ACC112 (cell line): ENCODE results near the gene PLIN5.

ENCODE experiments used
- H2AFZ ChIP-seq: fragments of 200-600 bp; sonication (generic); one replicate; pipeline ENCODE4 v1.6.0; 2017; ENCODE audit warnings: antibody characterized with exemption, low read length; ENCODE audit not compliant: unreplicated experiment
- H3K27ac ChIP-seq: fragments of 200-600 bp; sonication (generic); 2 replicates; pipeline ENCODE4 v1.5.1; 2014; ENCODE audit warnings: low read depth, mild to moderate bottlenecking, antibody characterized with exemption, low read length, moderate library complexity
- H3K27me3 ChIP-seq: fragments of 200-600 bp; sonication (generic); 2 replicates; pipeline ENCODE4 v1.6.1; 2014; ENCODE audit warnings: mild to moderate bottlenecking, antibody characterized with exemption, low read length, moderate library complexity, mixed read lengths; ENCODE audit not compliant: insufficient read depth
- H3K36me3 ChIP-seq: fragments of 200-600 bp; sonication (generic); 2 replicates; pipeline ENCODE4 v1.6.1; 2016; ENCODE audit warnings: mild to moderate bottlenecking, antibody characterized with exemption, low read length, moderate library complexity, mixed read lengths; ENCODE audit not compliant: insufficient read depth
- H3K4me1 ChIP-seq: fragments of 200-600 bp; sonication (generic); one replicate; pipeline ENCODE4 v1.6.1; 2016; ENCODE audit warnings: low read length, mixed read lengths; ENCODE audit not compliant: insufficient read depth, unreplicated experiment, control insufficient read depth
- H3K4me3 ChIP-seq: fragments of 200-600 bp; sonication (generic); 2 replicates; pipeline ENCODE4 v1.5.1; 2014; ENCODE audit warnings: mild to moderate bottlenecking, low read depth, low read length
- H3K79me2 ChIP-seq: fragments of 200-600 bp; sonication (generic); one replicate; pipeline ENCODE4 v1.6.0; 2016; ENCODE audit warnings: low read length; ENCODE audit not compliant: control insufficient read depth, unreplicated experiment, insufficient read depth

Gene PLIN5

GRCh38 chr19:4541114-4541805, 6.2 kb upstream of the PLIN5 start:
- Histone ChIP-seq H2AFZ (no peak overlapping the region), H3K4me1 (no peaks in the 10 kb centered on the region), H3K27ac (no peak overlapping the region), H3K27me3 (no peaks in the 10 kb centered on the region), H3K4me3 (no peak overlapping the region), H3K36me3 (no peaks in the 10 kb centered on the region), H3K79me2 (no peaks in the 10 kb centered on the region)

- H3K79me2 ChIP-seq = no peaks in the 10 kb centered on the region
- no peak within 1 kb of the TSS for H3K27ac ChIP-seq
- no peak within 1 kb of the TSS for H2AFZ ChIP-seq
- H3K36me3 ChIP-seq = no peaks in the 10 kb centered on the region
- no peaks in the 10 kb centered on the region for H3K4me1 ChIP-seq
- H3K27me3 ChIP-seq = no peaks in the 10 kb centered on the region
- no peak within 1 kb of the TSS for H3K4me3 ChIP-seq
Observed at GRCh38 chr19:4539693-4540581, 4.9 kb upstream of the PLIN5 start, which contains the start of gene LRG1. LRG1 (minus strand) TSS chr19:4540036; CDS start chr19:4540013, 23 bp downstream.

- no peak overlapping the region for H3K4me3 ChIP-seq
- no peak overlapping the region for H3K27ac ChIP-seq
- no peak overlapping the region for H2AFZ ChIP-seq
- no peaks in the 10 kb centered on the region for H3K27me3 ChIP-seq
- no peaks in the 10 kb centered on the region for H3K36me3 ChIP-seq
- no peaks in the 10 kb centered on the region for H3K79me2 ChIP-seq
- H3K4me1 ChIP-seq = no peaks in the 10 kb centered on the region
Observed at GRCh38 chr19:4539169-4539692, 4.2 kb upstream of the PLIN5 start.

GRCh38 chr19:4538601-4538954, 3.6 kb upstream of the PLIN5 start:
- Histone ChIP-seq H3K79me2 (no peaks in the 10 kb centered on the region), H3K4me3 (no peak overlapping the region), H3K36me3 (no peaks in the 10 kb centered on the region), H2AFZ (no peak overlapping the region), H3K27me3 (no peaks in the 10 kb centered on the region), H3K27ac (no peak overlapping the region), H3K4me1 (no peaks in the 10 kb centered on the region)

GRCh38 chr19:4537953-4538600, 3.1 kb upstream of the PLIN5 start:
- Histone ChIP-seq H3K79me2 (no peaks in the 10 kb centered on the region), H3K27me3 (no peaks in the 10 kb centered on the region), H3K4me1 (no peaks in the 10 kb centered on the region), H2AFZ (no peak overlapping the region), H3K36me3 (no peaks in the 10 kb centered on the region), H3K4me3 (no peak overlapping the region), H3K27ac (no peak overlapping the region)

- Histone ChIP-seq H3K79me2 (no peaks in the 10 kb centered on the region), H3K27me3 (no peaks in the 10 kb centered on the region)
Observed at GRCh38 chr19:4536798-4537197, 1.8 kb upstream of the PLIN5 start.

GRCh38 chr19:4533835-4534424, 1.1 kb downstream of the PLIN5 start:
- H3K79me2 ChIP-seq = no peaks in the 10 kb centered on the region
- H3K4me1 ChIP-seq = no peaks in the 10 kb centered on the region
- no peaks in the 10 kb centered on the region for H3K36me3 ChIP-seq
- H3K27me3 ChIP-seq = no peaks in the 10 kb centered on the region
- no peak overlapping the region for H2AFZ ChIP-seq
- H3K27ac ChIP-seq = no peak overlapping the region
- H3K4me3 ChIP-seq = no peak overlapping the region

More at GRCh38 chr19:4536798-4537197, 1.8 kb upstream of the PLIN5 start:
- Histone ChIP-seq H3K27ac (no peak overlapping the region), H2AFZ (no peak overlapping the region), H3K4me1 (no peaks in the 10 kb centered on the region), H3K36me3 (no peaks in the 10 kb centered on the region), H3K4me3 (no peak overlapping the region)

GRCh38 chr19:4533334-4533733, 1.7 kb downstream of the PLIN5 start:
- Histone ChIP-seq H3K27me3 (no peaks in the 10 kb centered on the region), H3K36me3 (no peaks in the 10 kb centered on the region), H3K4me3 (no peak overlapping the region), H3K27ac (no peak overlapping the region), H3K4me1 (no peaks in the 10 kb centered on the region), H2AFZ (no peak overlapping the region), H3K79me2 (no peaks in the 10 kb centered on the region)

- no peaks in the 10 kb centered on the region for H3K4me1 ChIP-seq
- H3K27me3 ChIP-seq = no peaks in the 10 kb centered on the region
- no peak overlapping the region for H3K27ac ChIP-seq
- H3K36me3 ChIP-seq = no peaks in the 10 kb centered on the region
- no peak overlapping the region for H2AFZ ChIP-seq
- H3K4me3 ChIP-seq = no peak overlapping the region
- H3K79me2 ChIP-seq = no peaks in the 10 kb centered on the region
Observed at GRCh38 chr19:4531562-4532165, 3.4 kb downstream of the PLIN5 start.

GRCh38 chr19:4529924-4530522, 5.0 kb downstream of the PLIN5 start:
- Histone ChIP-seq H3K27ac (no peak overlapping the region), H3K4me1 (no peaks in the 10 kb centered on the region), H2AFZ (no peak overlapping the region), H3K27me3 (no peaks in the 10 kb centered on the region), H3K79me2 (no peaks in the 10 kb centered on the region), H3K4me3 (no peak overlapping the region), H3K36me3 (no peaks in the 10 kb centered on the region)
